ENCODE measurements around the gene CCDC27. TPM values are rescaled to one million over a fixed set of nuclear protein-coding genes. Genes with fewer than 3 reads are reported as not detected.

The CCDC27 gene
- total and polyA plus RNA-seq, 2 of the 13 experiments (the other 11 are each of a cell fraction or from before 2014, with no cell fraction given): not detected

- TF ChIP-seq KIAA2018 (CRISPR knock-in tag; IDR thresholded peaks at IDR 0.05; ENCODE audit: borderline replicate concordance) (no peak), SMAD3 (CRISPR knock-in tag; IDR thresholded peaks at IDR 0.05) (no peak), MED8 (CRISPR knock-in tag; IDR thresholded peaks at IDR 0.05; ENCODE audit: insufficient replicate concordance) (no peak), NRL (CRISPR knock-in tag; IDR thresholded peaks at IDR 0.05; ENCODE audit: borderline replicate concordance) (no peak), HNF4G (IDR thresholded peaks at IDR 0.05; ENCODE audit: borderline replicate concordance, low read depth, low read length) (no peak), HNF4G (CRISPR knock-in tag; IDR thresholded peaks at IDR 0.05; ENCODE audit: borderline replicate concordance, low read depth) (no peak), ZBTB25 (CRISPR knock-in tag; IDR thresholded peaks at IDR 0.05) (no peak)
Measured at GRCh38 chr1:3735027-3735681, 17.1 kb upstream of the CCDC27 start (continued).
